Posterior cingulate gyrus (tissue), 11 donors: Measurements from ENCODE around the gene RHEX.

Experiments
- DNase-seq, 10 donors: peaks; one replicate each; pipeline versions ENCODE4 v3.0.0 to v3.0.0-alpha.2; 2020 to 2021; ENCODE audit warnings: mixed read lengths in 3 of 10
- intact Hi-C: fragments of 100-400 bp; cut with DNase I; formaldehyde crosslinking; loops from one replicate; pipeline ENCODE4 v1.15.1; 2023

The RHEX gene

DNA sequence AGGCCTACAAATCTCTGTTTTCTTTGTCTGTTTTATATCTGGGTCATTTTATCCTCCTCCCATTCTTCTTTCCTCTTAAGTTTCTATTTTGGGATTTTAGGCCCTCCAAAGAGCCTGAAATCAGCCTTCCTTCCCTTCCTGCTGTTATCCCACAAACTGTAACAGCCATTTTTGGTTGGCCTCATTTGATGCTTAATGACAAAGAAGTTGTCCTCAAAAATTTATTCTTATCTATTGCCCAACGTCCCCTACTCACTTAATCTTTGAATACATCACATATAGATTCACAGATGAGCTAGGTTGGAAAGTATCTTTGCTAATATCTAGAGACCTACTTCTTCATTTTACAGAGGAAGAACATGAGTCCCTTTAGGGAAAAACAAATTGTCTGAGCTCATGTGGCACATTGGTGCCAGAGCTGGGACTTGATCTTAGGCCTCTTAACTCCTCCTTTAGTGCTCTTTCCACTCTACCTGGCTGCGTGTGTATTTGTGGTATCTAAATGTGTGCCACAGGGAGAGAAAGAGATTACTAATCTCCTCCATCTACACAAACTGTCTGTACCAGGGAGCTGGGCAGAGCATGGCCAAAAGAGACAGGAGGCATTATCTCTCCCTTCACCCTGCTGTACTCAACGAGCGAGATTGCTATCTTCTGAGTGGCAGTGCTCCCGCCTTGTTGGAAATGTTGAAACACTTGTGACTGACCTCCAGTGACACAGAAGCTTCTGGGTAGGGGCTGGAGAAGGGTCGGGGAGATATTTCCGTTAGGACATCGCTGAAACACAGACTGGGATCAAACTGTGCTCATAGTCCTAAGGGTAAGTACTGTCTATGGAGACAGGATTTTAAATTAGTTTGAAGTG lies 30.1 kb downstream of the RHEX start:
- DNase-seq, result no peak
- intact Hi-C loops, result no loop called here

GRCh38 chr1:206083750-206084149 lies 30.8 kb downstream of the RHEX start:
- intact Hi-C loops, result no loop called here

DNA sequence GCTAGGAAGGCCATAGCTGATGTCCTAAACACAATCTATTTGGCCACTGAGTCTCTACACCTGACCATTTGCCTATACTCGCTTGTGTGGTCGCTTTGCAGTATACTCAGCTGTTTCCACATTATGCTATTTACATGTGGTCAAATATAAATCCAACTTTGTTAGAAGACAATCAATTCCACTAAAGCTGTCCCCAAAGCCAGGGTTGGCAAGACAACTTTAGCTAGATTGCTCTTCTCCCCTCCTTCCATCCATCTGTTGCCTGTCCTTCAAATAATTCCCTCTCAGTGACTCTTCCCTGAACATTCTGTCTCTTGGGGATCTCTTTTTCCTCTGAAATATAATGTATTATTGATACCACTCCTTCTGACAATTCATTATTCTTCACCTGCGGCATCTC lies 34.1 kb downstream of the RHEX start:
- no peak for DNase-seq
- intact Hi-C loops, result no loop called here

More at GRCh38 chr1:206083750-206084149, 30.8 kb downstream of the RHEX start:
- DNase-seq, result no peak

DNA sequence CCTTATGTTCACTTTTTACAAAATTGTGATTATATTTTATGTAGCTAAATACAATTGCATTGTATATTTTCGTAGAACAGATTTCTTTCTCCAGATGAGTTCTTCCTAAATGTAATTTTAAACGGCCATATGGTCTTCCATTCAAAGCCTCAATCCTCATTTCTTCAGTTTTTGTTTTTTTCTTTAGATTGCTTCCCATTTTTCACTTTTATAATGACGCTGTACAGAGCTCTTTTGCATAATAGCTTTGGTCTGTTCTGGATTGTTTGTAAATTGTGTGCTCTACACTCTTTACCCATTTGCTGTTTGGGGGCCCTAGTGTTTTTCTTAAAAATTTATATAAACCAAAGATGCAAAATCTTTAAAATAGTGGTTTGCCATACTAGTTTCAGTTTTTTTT lies 36.4 kb downstream of the RHEX start:
- intact Hi-C loops, result no loop called here

GRCh38 chr1:206094024-206094423 lies 41.1 kb downstream of the RHEX start:
- intact Hi-C loops, result no loop called here
- DNase-seq, result no peak

More for the DNA sequence above, 36.4 kb downstream of the RHEX start:
- no peak for DNase-seq

DNA sequence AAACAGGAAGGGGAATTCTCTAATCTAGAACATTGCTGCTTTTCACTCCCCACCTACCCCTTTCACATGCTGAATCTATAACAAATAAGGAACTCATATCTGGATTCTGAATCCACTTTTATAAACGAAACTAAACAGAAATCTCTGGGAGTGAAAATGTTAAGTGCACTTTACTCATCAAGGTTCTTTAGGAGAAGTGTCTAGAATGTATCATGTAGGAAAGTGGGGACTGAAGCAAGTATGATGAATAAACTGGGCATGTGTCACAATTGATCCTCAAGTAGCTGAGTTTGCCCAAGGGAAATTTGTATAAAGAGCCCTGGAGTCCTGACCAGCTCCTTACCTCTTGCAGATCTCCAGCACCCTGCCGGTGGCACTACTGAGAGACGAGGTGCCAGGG lies 44.4 kb downstream of the RHEX start:
- DNase-seq, result no peak
- intact Hi-C loops, result no loop called here

DNA sequence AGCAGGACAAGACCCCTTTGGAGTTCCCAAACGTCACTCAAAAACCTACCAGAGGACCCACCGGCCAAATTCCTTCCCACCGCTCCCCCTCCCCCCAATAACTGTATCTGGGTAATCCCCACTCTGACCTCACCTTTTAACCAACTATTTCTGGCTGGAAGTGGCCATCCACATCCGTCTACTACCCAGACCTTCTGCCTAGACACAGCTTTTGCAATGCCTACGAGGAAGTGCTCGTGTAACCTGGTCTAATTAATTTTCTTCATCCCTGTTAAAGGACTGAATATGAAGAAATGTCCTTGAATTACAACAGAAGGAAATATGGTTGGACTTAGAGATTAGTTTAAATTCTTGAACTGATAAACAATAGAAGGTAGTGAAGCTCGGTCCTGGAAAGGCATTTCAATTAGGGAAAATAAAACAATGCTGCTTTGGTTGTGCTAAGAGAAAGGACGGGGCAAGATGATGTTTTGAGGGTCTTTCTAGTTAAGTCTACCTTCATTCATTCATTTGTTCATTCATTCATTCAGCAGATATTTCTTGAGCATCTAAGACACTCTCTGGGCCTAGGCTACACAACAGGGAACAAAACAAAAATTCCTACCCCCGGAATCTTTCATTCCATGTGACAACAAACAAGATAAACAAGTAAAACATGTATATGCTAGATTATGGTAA lies 45.4 kb downstream of the RHEX start:
- no peak for DNase-seq
- intact Hi-C loops, result no loop called here

GRCh38 chr1:206100226-206100815 lies 47.3 kb downstream of the RHEX start:
- no peak for DNase-seq
- intact Hi-C loops, result loop anchor here (10.0 kb wide), 1 partner anchor 306 kb away; no protein-coding TSS in a partner anchor

DNA sequence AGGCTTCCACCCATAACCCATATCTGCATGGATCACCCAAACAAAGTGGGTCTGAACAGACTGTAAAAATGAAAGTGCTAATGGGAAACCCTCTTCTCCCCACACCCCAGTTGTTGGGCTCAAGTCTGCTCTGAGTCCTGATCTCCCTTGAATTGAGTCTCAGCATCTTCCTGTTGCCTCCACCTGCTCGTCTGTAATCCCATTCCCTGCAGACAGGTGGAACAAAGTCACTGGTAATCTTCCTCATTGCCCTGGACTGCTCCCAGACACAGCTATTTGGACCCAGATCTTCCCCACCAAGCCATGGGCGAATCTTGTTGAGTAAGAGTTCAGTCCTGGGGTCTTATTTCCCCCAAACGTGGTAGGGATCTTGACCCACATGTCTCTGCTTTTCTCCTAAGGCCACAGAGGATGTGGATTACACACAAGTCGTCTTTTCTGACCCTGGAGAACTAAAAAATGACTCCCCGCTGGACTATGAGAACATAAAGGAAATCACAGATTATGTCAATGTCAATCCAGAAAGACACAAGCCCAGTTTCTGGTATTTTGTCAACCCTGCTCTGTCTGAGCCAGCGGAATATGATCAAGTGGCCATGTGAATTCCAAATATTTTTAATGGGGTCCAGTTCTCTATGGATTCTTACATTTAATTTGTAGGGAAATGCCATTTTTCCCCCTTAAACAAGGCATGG lies 48.5 kb downstream of the RHEX start:
- DNase-seq, result no peak
- intact Hi-C loops, result loop anchor here (10.0 kb wide), 1 partner anchor 307 kb away; no protein-coding TSS in a partner anchor

DNA sequence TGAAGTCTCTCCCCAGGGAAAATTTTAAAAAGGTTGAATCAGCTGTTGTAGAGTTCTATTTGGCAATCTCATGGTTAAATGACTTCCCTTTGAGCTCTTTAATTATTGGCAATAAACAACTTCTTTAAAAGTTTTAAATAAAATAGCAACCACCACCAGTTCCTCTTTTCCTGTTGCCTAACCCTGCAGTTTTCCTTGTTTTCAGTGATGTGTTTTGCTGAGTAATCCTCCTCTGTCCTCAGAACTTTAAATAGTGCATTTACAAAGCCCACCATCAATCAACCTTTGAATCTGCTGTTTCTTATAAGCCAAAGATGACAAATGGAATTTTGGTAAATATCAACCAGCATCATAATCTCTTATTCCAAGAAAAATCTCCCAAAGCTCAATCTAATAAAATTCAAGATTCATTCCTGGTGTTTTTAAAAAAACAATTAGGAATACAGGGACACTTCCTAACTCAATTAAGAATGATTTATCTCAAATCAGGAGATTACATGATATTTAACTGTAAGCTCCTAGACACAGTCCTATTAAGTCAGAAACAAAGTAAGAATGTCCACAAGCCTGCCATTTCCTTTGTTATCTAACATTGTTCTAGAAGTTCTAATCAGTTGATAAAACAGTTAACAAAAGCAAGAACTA lies 49.4 kb downstream of the RHEX start:
- intact Hi-C loops, result loop anchor here (10.0 kb wide), 1 partner anchor 308 kb away; no protein-coding TSS in a partner anchor
- DNase-seq, result no peak

DNA sequence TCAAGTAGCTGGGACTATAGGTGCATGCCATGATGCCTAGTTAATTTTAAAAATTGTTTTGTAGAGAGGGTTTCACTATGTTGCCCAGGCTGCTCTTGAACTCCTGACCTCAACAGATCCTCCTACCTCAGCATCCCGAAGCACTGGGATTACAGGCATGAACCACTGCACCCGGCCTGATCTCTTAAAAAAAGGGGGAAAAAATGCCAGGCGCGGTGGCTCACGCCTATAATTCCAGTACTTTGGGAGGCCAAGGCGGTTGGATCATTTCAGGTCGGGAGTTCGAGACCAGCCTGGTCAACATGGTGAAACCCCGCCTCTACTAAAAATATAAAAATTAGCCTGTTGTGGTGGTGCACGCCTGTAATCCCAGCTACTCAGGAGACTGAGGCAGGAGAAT lies 51.0 kb downstream of the RHEX start:
- DNase-seq, result no peak
- intact Hi-C loops, result loop anchor here (10.0 kb wide), 1 partner anchor 309 kb away; no protein-coding TSS in a partner anchor

GRCh38 chr1:206105464-206105995 lies 52.6 kb downstream of the RHEX start:
- no peak for DNase-seq
- intact Hi-C loops, result loop anchor here (5.0 to 10.0 kb wide), 3 partner anchors 73 to 311 kb away; no protein-coding TSS in a partner anchor

DNA sequence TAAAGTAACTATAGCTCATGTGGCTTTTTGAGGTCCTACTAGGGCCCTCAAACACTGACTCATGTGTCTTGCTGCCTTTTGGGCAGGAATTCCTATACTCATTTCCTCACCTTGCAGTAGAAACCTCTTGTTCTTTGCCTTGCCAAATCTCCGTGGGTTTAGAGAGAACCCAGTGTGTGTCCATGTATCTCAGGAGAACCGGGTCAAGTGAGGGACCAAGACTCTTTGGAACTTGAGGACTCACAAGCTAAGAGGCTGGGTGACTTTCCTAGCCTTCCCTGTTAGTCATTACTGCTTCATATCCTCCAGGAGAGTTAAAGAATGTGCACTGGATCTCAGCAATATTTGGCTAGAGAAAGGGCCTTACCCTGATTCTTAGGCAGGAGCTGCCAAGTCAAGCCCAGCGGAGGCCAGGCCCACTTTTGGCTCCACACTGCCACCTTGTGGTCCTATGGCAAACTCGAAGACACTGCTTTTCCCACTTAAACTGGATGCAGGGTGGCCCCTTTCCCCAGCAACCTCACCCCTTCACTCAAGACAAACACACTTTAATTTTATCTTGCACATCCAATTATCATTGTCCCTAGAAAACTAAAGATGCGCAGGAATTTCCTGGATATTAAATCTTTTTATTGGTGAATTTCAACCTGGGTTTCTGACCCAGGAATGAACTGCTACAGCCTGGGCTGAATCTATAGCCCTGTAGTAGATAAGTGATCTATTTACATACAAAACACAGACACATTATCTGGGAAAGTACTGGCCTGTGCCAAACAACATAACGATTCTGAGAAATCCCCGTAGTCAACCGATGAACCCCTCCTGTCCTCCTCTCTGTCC lies 53.6 kb downstream of the RHEX start:
- intact Hi-C loops, result loop anchor here (1.0 to 10.0 kb wide), 4 partner anchors 74 to 312 kb away; no protein-coding TSS in a partner anchor
- DNase-seq, result peak; percentile 60 to 97 (median 86)

GRCh38 chr1:206107168-206107544 lies 54.2 kb downstream of the RHEX start:
- intact Hi-C loops, result loop anchor here (5.0 to 10.0 kb wide), 3 partner anchors 75 to 312 kb away; no protein-coding TSS in a partner anchor

GRCh38 chr1:206108635-206109034 lies 55.7 kb downstream of the RHEX start:
- DNase-seq, result no peak
- intact Hi-C loops, result loop anchor here (5.0 to 10.0 kb wide), 3 partner anchors 76 to 314 kb away; no protein-coding TSS in a partner anchor

More at GRCh38 chr1:206107168-206107544, 54.2 kb downstream of the RHEX start:
- no peak for DNase-seq

- DNase-seq, result no peak
- intact Hi-C loops, result loop anchor here (5.0 to 10.0 kb wide), 3 partner anchors 77 to 315 kb away; no protein-coding TSS in a partner anchor
These were observed 56.7 kb downstream of the RHEX start for GRCh38 chr1:206109718-206110117.

- DNase-seq, result no peak
- intact Hi-C loops, result no loop called here
These were observed 57.2 kb downstream of the RHEX start for GRCh38 chr1:206110161-206110560.

- no peak for DNase-seq
- intact Hi-C loops, result no loop called here
These were observed 57.8 kb downstream of the RHEX start for GRCh38 chr1:206110820-206111219.
